GM12875 (cell line): ENCODE results near the gene FIGNL2.
"Not testable (repeated sequence)": the region's sequence is repeated elsewhere in the genome, so short reads cannot be mapped to it uniquely, and the experiment has no call there.

Source experiments
- H3K4me3 ChIP-seq: one replicate; pipeline ENCODE4 v1.5.1; 2011; ENCODE audit warnings: low read depth, low read length, control low read depth
- TF ChIP-seq, protein P1 (sequence below): IDR thresholded peaks from 2 replicates; pipeline ENCODE4 v1.5.1; 2011; ENCODE audit warnings: low read depth, mild to moderate bottlenecking, control low read depth, inconsistent platforms, low read length, moderate library complexity, borderline replicate concordance; ENCODE audit not compliant: insufficient read depth

FIGNL2 gene

DNA sequence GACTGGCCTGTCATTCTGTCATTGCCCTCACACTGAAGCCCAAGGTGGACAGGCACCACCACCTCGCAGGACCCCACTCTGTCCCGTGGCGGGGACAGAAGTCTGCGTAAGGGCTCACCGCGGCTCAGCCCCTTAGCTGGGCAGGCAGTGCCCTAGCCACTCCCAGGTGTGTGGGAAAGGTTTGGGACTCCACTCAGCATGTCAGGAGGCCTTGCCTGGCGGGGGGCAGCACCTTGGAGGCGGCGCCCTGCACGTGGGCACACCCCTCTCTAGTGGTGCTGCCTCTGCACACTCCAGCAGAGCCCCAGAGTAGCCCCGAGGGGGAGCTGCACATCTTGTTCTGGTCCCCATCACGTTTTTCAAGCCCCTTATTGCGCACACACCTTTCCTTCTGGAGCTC is 35.6 kb downstream of the FIGNL2 start:
- TF ChIP-seq, protein P1, sequence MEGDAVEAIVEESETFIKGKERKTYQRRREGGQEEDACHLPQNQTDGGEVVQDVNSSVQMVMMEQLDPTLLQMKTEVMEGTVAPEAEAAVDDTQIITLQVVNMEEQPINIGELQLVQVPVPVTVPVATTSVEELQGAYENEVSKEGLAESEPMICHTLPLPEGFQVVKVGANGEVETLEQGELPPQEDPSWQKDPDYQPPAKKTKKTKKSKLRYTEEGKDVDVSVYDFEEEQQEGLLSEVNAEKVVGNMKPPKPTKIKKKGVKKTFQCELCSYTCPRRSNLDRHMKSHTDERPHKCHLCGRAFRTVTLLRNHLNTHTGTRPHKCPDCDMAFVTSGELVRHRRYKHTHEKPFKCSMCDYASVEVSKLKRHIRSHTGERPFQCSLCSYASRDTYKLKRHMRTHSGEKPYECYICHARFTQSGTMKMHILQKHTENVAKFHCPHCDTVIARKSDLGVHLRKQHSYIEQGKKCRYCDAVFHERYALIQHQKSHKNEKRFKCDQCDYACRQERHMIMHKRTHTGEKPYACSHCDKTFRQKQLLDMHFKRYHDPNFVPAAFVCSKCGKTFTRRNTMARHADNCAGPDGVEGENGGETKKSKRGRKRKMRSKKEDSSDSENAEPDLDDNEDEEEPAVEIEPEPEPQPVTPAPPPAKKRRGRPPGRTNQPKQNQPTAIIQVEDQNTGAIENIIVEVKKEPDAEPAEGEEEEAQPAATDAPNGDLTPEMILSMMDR, result no peak
- H3K4me3 ChIP-seq, result no peak overlapping the region

DNA sequence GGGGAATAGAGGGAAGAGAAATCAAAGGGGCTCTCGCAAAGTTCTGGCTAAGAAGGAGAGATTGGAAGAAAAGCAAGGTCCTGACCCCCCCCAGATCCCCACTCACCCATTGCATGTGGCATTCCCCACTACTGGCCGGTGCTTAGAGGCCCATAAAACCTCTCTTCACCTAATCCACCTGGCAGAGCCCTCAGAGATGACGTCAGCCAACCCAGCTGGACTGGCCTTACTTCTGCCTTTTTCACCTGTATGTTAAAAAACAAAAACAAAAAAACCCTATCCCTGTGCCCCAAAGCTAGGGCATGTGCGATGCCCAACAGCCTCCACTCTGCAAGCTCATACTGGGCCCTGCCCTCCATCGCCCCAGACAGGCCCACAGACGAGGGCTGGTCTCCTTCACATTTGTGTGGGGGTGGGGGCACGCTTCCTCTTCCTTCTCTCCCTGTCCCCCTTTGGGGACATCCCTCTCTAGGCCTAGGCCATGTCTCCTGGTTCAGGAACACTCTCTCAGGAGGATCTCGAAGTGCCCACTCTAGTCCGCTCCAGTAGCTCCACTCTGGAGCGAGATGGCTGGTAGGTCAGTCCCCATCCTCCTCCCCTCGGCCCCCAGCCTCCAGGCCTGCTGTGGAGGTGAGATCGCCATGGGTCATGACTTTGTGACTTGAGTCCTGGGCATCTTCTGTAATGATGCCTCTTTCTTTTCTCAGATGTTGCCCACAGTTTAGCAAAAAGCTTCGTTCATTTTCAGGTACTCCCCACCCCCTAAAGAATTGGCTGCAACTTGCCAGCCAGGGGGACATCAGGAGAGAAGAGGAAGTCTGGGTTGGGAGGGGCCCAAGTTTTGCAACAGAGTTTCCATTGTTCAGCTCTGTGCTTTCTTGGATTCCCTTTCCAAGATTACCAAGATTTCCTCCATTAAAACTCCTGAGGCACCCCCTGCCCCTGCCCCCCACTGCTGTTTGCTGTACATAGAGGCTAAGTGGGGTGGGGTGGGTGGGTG is 37.0 kb downstream of the FIGNL2 start:
- TF ChIP-seq, protein P1, result no peak
- no peak overlapping the region for H3K4me3 ChIP-seq

DNA sequence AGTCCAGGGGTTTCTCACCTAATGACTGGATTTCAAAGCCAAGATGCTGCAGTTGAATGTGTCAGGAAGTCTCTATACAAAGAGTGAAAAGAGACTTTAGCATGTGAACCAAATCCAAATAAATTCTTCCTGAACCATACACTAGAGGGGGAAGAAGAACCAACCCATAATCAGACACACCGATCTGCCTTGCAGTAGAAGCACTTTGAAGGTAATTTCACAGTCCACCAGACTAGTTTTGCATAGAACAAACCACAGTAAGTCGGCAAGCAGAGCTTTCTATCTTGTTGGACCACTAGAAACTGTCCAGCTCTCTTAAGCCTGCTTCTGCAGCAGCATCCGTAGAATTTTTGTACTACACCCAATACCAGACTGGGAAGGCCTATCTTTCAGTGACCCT is 39.3 kb downstream of the FIGNL2 start:
- H3K4me3 ChIP-seq, result no peak overlapping the region
- TF ChIP-seq, protein P1, result no peak

DNA sequence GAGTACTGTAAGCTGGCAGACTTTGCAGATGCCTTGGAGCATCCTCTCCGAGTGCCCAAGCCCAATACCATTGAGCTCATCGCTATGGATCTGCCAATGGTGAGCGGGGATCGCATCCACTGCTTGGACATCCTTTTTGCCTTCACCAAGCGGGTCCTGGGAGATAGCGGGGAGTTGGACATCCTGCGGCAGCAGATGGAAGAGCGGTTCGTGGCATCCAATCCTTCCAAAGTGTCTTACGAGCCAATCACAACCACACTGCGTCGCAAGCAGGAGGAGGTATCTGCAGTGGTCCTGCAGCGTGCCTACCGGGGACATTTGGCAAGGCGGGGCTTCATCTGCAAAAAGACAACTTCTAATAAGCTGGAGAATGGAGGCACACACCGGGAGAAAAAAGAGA is 41.6 kb downstream of the FIGNL2 start:
- no peak overlapping the region for H3K4me3 ChIP-seq
- TF ChIP-seq, protein P1, result no peak

DNA sequence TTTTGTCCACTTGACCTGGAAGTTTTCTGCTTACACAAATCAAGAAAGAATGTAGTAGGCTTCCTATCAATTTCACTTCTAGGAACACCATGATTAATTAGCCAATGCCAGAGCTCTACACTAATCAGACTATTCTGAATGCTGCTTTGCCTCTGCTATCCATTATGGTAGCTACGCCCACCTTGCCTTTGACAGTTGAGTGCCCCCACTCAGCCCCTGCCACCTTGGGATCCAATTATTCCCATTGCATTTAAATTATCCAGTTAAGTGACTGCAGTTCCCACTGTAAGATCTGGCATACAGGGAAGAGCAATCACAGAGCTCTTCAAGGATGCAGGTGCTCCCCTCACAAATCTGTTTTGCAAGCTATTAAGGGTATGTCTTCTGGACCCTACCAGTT is 47.5 kb downstream of the FIGNL2 start:
- TF ChIP-seq, protein P1, result no peak
- H3K4me3 ChIP-seq, result no peak overlapping the region

DNA sequence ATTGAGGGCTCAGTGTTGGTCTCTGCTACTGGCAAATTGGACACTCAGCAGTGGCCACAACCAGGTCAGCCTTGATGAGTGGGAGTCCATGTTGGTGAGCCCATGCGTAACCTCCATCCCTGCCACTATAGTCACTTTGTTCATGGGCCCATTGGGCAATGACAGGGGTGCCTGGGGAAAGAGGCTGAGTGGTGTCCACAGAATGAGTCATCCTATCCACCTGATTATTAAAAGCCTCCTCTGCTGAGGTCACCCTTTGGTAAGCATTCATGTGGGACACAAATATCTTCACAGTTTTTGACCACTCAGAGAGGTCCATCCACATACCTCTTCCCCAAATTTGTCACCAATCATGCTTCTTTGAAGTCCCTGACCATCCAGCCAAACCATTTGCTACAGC is 50.0 kb downstream of the FIGNL2 start:
- TF ChIP-seq, protein P1, result no peak
- H3K4me3 ChIP-seq, result no peak overlapping the region

DNA sequence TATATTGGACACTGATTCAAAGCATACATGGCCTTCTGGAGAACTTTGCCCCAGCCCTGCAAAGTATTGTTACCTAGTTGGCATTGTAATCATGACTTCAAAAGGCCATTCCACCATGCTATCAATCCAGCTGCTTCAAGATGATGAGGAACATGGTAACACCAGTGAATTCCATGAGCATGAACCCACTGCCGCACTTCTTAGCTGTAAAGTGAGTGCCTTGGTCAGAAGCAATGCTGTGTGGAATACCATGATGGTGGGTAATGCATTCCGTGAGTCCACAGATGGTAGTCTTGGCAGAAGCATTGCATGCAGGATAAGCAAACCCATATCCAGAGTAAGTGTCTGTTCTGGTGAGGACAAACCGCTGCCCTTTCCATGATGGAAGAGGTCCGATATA is 50.5 kb downstream of the FIGNL2 start:
- not testable (repeated sequence) for H3K4me3 ChIP-seq
